Mesothelial cell of epicardium (in vitro differentiated cells): ENCODE results near the gene GMDS. TPM values are rescaled to one million over a fixed set of nuclear protein-coding genes. Genes with fewer than 3 reads are reported as not detected.

Source experiments
- DNase-seq, 2 experiments: peaks; one replicate each; pipeline ENCODE4 v3.0.0; 2021; ENCODE audit warnings: low spot score in 2 of 2; ENCODE audit not compliant: unreplicated experiment in 2 of 2
- H3K27ac Mint-ChIP-seq: 2 replicates; pipeline ENCODE4 v1.8.0; 2021; ENCODE audit warnings: mixed read lengths
- H3K27me3 Mint-ChIP-seq: 2 replicates; pipeline ENCODE4 v1.8.0; 2021; ENCODE audit warnings: low read depth, mixed read lengths
- H3K36me3 Mint-ChIP-seq: 2 replicates; pipeline ENCODE4 v1.8.0; 2021; ENCODE audit warnings: mixed read lengths
- H3K4me1 Mint-ChIP-seq: 2 replicates; pipeline ENCODE4 v1.8.0; 2021; ENCODE audit warnings: mixed read lengths
- H3K4me3 Mint-ChIP-seq: 2 replicates; pipeline ENCODE4 v1.8.0; 2021; ENCODE audit warnings: mild to moderate bottlenecking, moderate library complexity, mixed read lengths
- H3K9me3 Mint-ChIP-seq: 2 replicates; pipeline ENCODE4 v1.8.0; 2021; ENCODE audit warnings: mixed read lengths
- total RNA-seq: library from RNA; stranded (reverse); gene quantifications from 3 replicates; pipeline ENCODE4 v1.2.1, GENCODE V29; 2021
- TF ChIP-seq, protein P1 (sequence below): fragments of 200-600 bp; sonication (generic); IDR thresholded peaks from one replicate; pipeline ENCODE4 v1.5.0; 2021; ENCODE audit warnings: antibody characterized with exemption; ENCODE audit not compliant: unreplicated experiment

GMDS gene
- total RNA-seq, 1 donor from 2014 or later: 39.9 TPM

DNA sequence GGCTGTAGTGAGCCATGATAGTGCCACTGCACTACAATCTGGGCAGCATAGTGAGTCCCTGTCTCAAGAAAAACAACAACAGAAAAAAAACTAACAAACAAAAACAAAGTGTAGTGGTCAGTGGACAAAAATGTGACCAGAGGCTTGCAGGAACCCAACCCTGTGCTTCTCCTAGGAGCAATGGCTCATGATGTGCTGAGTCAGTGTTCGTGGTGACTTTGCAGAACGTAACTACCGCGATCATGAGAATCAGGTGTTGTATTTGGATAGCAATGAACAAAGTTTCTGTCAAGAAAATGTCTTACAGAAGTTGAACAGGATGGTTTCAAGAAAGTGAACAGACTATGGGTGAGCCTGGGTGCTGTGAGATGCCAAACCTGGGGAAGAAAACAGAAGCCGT is 654.2 kb downstream of the GMDS start:
- TF ChIP-seq, protein P1, sequence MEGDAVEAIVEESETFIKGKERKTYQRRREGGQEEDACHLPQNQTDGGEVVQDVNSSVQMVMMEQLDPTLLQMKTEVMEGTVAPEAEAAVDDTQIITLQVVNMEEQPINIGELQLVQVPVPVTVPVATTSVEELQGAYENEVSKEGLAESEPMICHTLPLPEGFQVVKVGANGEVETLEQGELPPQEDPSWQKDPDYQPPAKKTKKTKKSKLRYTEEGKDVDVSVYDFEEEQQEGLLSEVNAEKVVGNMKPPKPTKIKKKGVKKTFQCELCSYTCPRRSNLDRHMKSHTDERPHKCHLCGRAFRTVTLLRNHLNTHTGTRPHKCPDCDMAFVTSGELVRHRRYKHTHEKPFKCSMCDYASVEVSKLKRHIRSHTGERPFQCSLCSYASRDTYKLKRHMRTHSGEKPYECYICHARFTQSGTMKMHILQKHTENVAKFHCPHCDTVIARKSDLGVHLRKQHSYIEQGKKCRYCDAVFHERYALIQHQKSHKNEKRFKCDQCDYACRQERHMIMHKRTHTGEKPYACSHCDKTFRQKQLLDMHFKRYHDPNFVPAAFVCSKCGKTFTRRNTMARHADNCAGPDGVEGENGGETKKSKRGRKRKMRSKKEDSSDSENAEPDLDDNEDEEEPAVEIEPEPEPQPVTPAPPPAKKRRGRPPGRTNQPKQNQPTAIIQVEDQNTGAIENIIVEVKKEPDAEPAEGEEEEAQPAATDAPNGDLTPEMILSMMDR: no peak
- H3K9me3 Mint-ChIP-seq: no peaks in the 10 kb centered on the region
- H3K4me3 Mint-ChIP-seq: no peak overlapping the region
- no peaks in the 10 kb centered on the region for H3K36me3 Mint-ChIP-seq
- H3K27ac Mint-ChIP-seq: no peak overlapping the region
- H3K27me3 Mint-ChIP-seq: peaks cover 52% of the 10 kb centered on the region
- no peak for DNase-seq
- H3K4me1 Mint-ChIP-seq: peaks cover 4% of the 10 kb centered on the region

GRCh38 chr6:1590580-1590979 is 654.8 kb downstream of the GMDS start:
- no peak for DNase-seq
- no peaks in the 10 kb centered on the region for H3K36me3 Mint-ChIP-seq
- TF ChIP-seq, protein P1: no peak
- no peaks in the 10 kb centered on the region for H3K4me1 Mint-ChIP-seq
- no peak overlapping the region for H3K27ac Mint-ChIP-seq
- no peaks in the 10 kb centered on the region for H3K9me3 Mint-ChIP-seq
- H3K4me3 Mint-ChIP-seq: no peak overlapping the region
- peaks cover 50% of the 10 kb centered on the region for H3K27me3 Mint-ChIP-seq

DNA sequence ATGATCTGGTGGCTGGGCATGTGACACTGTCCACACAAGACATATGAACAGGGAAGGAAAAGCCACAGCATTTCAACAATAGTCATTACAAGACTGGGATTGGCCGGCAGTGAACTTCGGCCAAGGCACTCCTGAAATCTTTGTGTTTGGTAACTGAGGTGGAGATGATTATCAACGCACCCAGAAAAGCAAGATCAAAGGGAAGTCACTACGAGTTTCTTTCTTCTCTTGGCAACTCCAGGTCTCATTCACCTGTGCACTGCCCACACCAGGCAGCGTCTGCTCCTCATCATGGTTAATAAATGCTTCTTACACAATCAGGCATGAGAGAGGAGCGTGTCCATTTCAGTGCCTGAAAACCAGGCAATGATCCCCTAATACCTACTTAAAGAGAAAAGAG is 656.2 kb downstream of the GMDS start:
- no peak overlapping the region for H3K27ac Mint-ChIP-seq
- no peak for DNase-seq
- no peaks in the 10 kb centered on the region for H3K4me1 Mint-ChIP-seq

DNA sequence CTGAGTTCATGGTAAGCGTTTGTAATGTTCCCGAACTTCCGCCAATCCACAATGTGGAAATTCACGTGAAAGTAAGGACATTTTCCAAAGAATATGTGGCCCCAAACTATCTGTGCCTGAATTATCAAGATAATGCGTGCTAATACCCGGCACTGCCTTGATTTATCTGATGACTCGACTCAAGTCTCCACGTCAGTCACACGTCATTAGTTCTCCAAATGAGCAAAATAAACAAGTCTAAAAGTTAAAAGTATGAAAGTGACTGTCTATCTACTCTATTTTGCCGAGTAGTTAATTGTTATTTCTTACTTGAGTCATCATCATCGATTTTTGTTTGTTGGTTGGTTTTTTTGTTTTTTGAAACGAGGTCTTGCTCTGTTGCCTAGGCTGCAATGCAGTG is 657.4 kb downstream of the GMDS start:
- Mint-ChIP-seq H3K27ac (no peak overlapping the region), H3K4me3 (no peak overlapping the region), H3K27me3 (peaks cover 33% of the 10 kb centered on the region), H3K4me1 (no peaks in the 10 kb centered on the region), H3K9me3 (peaks cover 7% of the 10 kb centered on the region), H3K36me3 (no peaks in the 10 kb centered on the region)
- no peak for DNase-seq
- TF ChIP-seq, protein P1: no peak

More for the DNA sequence above, 656.2 kb downstream of the GMDS start:
- H3K36me3 Mint-ChIP-seq: no peaks in the 10 kb centered on the region
- no peaks in the 10 kb centered on the region for H3K9me3 Mint-ChIP-seq
- peaks cover 45% of the 10 kb centered on the region for H3K27me3 Mint-ChIP-seq
- TF ChIP-seq, protein P1: no peak
- no peak overlapping the region for H3K4me3 Mint-ChIP-seq

DNA sequence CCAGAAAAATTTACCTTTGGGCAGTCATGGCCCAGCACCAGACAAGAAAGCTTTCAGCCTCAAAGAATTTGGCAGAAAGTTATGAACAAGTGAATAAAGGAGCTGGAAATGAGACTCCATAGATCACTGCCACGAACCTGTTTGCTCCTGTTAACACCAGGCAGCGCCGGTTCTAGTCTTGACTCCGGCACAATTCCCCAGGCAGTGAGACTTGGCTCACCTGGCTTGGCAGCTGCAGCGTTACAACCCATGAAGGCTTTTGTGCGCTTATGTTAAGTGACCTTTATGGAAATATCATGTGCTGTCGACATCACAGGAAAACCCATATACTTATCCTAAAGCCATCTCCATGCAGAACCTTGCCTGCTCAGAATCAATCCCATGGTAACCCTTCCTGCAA is 657.9 kb downstream of the GMDS start:
- Mint-ChIP-seq H3K27me3 (peaks cover 29% of the 10 kb centered on the region), H3K9me3 (peaks cover 7% of the 10 kb centered on the region), H3K36me3 (no peaks in the 10 kb centered on the region), H3K4me1 (no peaks in the 10 kb centered on the region), H3K4me3 (no peak overlapping the region), H3K27ac (no peak overlapping the region)
- TF ChIP-seq, protein P1: no peak
- DNase-seq: no peak

DNA sequence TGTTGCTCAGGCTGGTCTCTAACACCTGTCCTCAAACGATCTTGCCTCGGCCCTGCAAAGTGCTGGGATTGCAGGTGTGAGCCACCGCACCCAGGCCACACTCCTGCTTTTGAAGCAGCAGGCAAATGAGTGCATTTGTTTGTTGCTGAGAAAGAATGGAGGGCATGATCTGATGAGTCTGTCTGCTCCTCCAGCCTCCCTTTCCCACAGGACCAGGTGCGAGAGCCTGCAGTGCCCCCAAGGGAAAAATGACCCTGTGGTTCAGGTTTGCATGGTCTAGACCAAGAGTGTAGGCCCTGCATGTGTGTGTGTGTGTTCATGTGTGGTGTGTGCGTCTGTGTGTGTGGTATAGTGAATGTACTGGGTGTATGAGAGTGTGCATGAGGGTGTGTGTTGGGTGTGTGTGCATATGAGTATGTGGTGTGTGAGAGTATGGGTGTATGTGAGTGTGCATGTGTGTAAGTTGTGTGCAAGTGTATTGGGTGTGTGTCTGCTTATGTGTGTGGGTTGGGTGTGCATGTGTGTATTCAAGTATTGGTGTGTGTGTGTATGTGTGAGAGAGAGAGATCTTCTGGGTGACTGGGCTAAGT is 658.4 kb downstream of the GMDS start:
- H3K36me3 Mint-ChIP-seq: no peaks in the 10 kb centered on the region
- peaks cover 25% of the 10 kb centered on the region for H3K27me3 Mint-ChIP-seq
- DNase-seq: no peak
- H3K4me1 Mint-ChIP-seq: no peaks in the 10 kb centered on the region
- H3K27ac Mint-ChIP-seq: no peak overlapping the region
- TF ChIP-seq, protein P1: no peak
- no peak overlapping the region for H3K4me3 Mint-ChIP-seq
- peaks cover 7% of the 10 kb centered on the region for H3K9me3 Mint-ChIP-seq
